Eye (tissue), 1 donor: Measurements from ENCODE around the gene RAP1GAP2.
"Not testable (repeated sequence)": the region's sequence is repeated elsewhere in the genome, so short reads cannot be mapped to it uniquely, and the experiment has no call there.

Source experiments
- DNase-seq: peaks from one replicate; pipeline ENCODE4 v3.0.0-alpha.2; 2015

RAP1GAP2 gene

GRCh38 chr17:3030096-3030495 is 233.9 kb downstream of the RAP1GAP2 start:
- DNase-seq = no peak

GRCh38 chr17:3030852-3031470 is 234.7 kb downstream of the RAP1GAP2 start:
- not testable (repeated sequence) for DNase-seq

GRCh38 chr17:3032258-3033247 is 236.3 kb downstream of the RAP1GAP2 start:
- DNase-seq = no peak

- DNase-seq = no peak
Observed at GRCh38 chr17:3033248-3033640, 237.0 kb downstream of the RAP1GAP2 start.

- DNase-seq = no peak
Observed at GRCh38 chr17:3033741-3034577, 237.7 kb downstream of the RAP1GAP2 start.

DNA sequence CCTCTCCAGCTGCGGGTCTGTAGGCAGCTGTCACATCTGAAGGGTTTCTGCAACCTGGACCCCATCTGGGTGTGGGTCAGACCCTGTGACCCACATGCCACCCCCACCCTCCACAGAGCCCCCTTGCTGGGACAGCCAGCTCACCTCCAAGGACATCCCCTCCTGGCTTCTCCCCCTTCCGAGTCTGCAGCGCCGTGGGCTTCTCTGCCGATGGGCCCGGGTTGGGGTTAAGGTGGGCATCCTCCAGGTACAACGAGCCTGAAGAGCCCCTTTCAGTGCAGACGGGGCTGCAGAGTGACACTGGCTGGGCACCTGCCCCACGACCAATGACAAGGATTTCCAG is 238.3 kb downstream of the RAP1GAP2 start:
- DNase-seq = no peak

GRCh38 chr17:3035256-3035967 is 239.2 kb downstream of the RAP1GAP2 start:
- no peak for DNase-seq

DNA sequence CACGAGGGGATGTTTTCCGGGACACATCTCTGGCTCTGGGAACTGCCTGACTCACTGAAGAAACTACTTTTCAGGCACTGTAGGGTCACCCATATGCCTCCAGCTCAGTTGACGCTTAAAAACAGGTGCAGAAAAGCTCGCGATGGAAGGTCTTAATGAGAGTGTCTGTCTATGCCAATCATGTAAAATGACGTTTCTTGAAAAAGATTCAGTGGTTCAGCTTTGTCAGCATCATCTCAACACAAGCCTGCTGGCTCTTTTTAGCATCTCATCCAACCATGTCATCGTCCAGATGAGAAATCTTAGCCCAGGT is 239.7 kb downstream of the RAP1GAP2 start:
- DNase-seq = no peak

GRCh38 chr17:3036800-3037199 is 240.6 kb downstream of the RAP1GAP2 start:
- DNase-seq = no peak

- no peak for DNase-seq
Observed at GRCh38 chr17:3037259-3037658, 241.0 kb downstream of the RAP1GAP2 start.

DNA sequence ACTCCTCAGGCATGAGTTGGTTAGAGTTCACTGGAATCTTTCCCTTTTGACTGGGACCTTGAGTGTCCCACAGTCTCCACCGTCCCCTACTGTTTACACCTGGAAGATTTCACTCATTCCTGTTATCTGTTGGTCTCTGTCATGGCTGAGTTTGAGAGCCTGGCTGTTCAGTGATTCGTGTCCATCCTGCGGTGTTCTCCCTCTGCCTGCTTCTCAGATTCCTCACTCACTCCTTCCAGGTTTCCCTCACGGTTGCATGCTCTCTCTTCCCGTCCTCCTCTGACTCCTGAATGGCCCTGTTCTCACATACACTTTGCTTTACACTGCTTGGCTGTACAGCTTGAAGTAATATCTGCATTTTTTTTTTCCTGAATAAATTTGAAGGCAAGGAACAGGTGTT is 242.7 kb downstream of the RAP1GAP2 start:
- DNase-seq = no peak

- no peak for DNase-seq
Observed at GRCh38 chr17:3039736-3040135, 243.5 kb downstream of the RAP1GAP2 start.

DNA sequence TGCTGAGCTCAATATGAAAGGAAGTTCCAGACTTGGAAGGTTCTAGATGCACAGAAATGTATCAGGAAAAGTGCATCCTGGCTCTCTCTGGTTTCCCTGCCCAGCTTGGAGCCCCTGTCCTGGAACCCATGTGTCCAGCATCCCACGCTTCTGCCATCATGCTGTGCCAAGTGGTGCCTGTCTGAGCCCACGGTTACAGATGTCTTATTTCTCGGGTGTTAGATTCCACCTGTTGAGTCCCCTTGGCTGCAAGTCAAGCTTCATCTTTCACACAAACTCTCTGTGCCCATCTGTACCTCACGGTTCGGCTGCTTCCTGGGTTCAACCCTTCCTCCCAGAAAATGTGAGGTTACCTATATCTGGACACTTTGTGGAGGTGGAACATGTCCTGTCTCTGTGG is 244.6 kb downstream of the RAP1GAP2 start:
- DNase-seq = no peak

DNA sequence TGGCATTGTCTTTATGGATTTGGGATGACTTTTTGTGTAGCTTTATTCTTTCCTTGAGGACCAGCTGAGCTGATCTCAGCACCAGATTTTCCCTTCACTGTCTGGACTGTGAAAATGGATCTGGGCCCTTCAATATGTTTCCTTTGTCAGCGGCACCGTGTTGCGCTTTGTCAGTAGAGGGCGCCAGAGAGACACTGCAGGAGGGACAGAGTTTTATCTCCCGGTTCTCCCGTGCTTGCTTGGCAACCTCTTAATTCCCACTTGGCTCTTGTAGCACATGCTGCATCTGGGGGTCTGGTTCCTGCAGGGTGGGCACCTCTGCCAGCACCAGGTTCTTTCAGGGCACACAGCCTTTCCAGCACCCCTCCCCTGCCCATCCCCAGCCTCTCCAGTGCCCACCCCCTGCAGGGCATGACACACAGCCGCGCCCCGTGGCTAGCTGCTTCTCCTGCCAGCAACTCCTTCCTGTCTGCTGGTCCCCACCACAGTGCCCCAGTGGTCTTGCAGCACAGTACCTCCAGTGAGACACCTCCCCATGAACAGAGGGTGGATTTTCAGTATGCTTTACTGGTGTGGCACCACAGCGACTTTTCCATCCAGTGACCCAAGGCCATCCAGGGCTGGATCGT is 247.6 kb downstream of the RAP1GAP2 start:
- DNase-seq = no peak

GRCh38 chr17:3046753-3047152 is 250.5 kb downstream of the RAP1GAP2 start:
- DNase-seq = no peak

- DNase-seq = peak; percentile 99
Observed at GRCh38 chr17:3048727-3049471, 252.7 kb downstream of the RAP1GAP2 start.

- no peak for DNase-seq
Observed at GRCh38 chr17:3049705-3050295, 253.6 kb downstream of the RAP1GAP2 start.

DNA sequence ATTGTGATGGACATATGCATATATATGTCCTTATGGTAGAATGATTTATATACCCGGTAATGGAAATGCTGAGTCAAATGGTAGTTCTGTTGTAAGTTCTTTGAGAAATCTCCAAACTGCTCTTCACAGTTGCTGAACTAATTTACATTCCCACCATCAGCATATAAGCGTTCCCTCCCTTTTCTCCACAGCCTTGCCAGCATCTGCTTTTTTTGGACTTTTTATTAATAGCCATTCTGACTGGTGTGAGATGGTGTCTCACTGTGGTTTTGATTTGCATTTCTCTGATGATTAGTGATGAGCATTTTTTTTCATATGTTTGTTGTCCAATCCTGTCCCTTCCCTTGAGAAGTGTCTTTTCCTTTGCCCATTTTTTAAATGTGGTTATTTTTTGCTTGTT is 258.6 kb downstream of the RAP1GAP2 start:
- not testable (repeated sequence) for DNase-seq

GRCh38 chr17:3062824-3063377 is 266.7 kb downstream of the RAP1GAP2 start:
- not testable (repeated sequence) for DNase-seq

DNA sequence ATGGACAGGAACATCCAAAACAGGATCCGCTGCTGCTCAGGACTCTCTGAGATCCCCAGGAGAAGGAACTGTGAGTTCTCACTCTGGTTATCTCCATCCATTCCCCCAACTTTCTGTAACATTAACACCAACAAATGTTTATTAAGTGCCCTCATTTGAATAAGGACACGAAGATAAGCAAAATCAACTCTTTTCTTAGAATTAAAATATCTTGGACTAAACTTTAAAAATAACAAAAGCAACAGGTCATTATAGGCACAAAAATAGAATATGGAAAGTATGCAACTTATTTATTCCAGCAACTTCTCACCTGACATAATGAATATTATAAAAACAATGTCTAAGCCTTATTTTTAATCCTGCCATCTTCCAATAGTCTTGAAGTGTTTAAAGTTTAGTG is 267.3 kb downstream of the RAP1GAP2 start, which contains the start of gene OR1D5:
Gene OR1D5, minus strand, starts transcription at position 101 of the 400 bp plus-strand sequence. Its CDS starts 0 bp downstream, at position 101.
- not testable (repeated sequence) for DNase-seq

GRCh38 chr17:3065192-3065591 is 269.0 kb downstream of the RAP1GAP2 start:
- DNase-seq = peak; percentile 24
